SK-N-SH treated with all-trans-retinoic acid at 6 μM for 48 hours (cell line): Measurements from ENCODE around the gene CT45A5.
"Not testable (repeated sequence)": the region's sequence is repeated elsewhere in the genome, so short reads cannot be mapped to it uniquely, and the experiment has no call there.

ENCODE experiments used
- ARNTL ChIP-seq: fragments of 450-650 bp; formaldehyde crosslinking; IDR thresholded peaks from 2 replicates; pipeline ENCODE4 v1.5.0; 2020; ENCODE audit warnings: low read depth, mild to moderate bottlenecking, moderate library complexity, borderline replicate concordance
- CSRNP3 ChIP-seq: fragments of 250-450 bp; sonication (Bioruptor Pico); IDR thresholded peaks from 2 replicates; pipeline ENCODE4 v1.5.1; 2021; ENCODE audit warnings: mild to moderate bottlenecking, moderate library complexity
- GLIS3 ChIP-seq: fragments of 250-450 bp; sonication (Bioruptor Pico); IDR thresholded peaks from 2 replicates; pipeline ENCODE4 v1.5.0; 2020; ENCODE audit warnings: mild to moderate bottlenecking, moderate library complexity
- PATZ1 ChIP-seq: fragments of 250-450 bp; sonication (Bioruptor Pico); IDR thresholded peaks from 2 replicates; pipeline ENCODE4 v1.8.0; 2020; ENCODE audit warnings: mild to moderate bottlenecking, moderate library complexity, borderline replicate concordance
- SNAI2 ChIP-seq: fragments of 250-450 bp; sonication (Bioruptor Pico); IDR thresholded peaks from 2 replicates; pipeline ENCODE4 v1.5.0; 2020; ENCODE audit warnings: mild to moderate bottlenecking, moderate library complexity
- ZNF565 ChIP-seq: fragments of 450-650 bp; formaldehyde crosslinking; conservative IDR thresholded peaks from 2 replicates; pipeline ENCODE4 v1.5.0; 2020; ENCODE audit warnings: low read depth, mild to moderate bottlenecking, moderate library complexity
- ZNF8 ChIP-seq: fragments of 450-650 bp; formaldehyde crosslinking; IDR thresholded peaks from 2 replicates; pipeline ENCODE4 v1.5.0; 2020; ENCODE audit warnings: mild to moderate bottlenecking, moderate library complexity
- TF ChIP-seq, protein P1 (sequence below): fragments of 250-450 bp; sonication (Bioruptor Pico); IDR thresholded peaks from 2 replicates; pipeline ENCODE4 v1.5.1; 2020; ENCODE audit warnings: low read depth, mild to moderate bottlenecking, moderate library complexity

- not testable (repeated sequence) for TF ChIP-seq CSRNP3; GLIS3; PATZ1 (CRISPR knock-in tag); SNAI2 (CRISPR knock-in tag); ZNF8; ARNTL (CRISPR knock-in tag); ZNF565
- TF ChIP-seq, protein P1, sequence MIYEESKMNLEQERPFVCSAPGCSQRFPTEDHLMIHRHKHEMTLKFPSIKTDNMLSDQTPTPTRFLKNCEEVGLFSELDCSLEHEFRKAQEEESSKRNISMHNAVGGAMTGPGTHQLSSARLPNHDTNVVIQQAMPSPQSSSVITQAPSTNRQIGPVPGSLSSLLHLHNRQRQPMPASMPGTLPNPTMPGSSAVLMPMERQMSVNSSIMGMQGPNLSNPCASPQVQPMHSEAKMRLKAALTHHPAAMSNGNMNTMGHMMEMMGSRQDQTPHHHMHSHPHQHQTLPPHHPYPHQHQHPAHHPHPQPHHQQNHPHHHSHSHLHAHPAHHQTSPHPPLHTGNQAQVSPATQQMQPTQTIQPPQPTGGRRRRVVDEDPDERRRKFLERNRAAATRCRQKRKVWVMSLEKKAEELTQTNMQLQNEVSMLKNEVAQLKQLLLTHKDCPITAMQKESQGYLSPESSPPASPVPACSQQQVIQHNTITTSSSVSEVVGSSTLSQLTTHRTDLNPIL (CRISPR knock-in tag) = not testable (repeated sequence)
These were observed at the start of gene CT45A5 for GRCh38 chrX:135785403-135785802.
